ENCODE data around the gene ITGBL1. TPM values are rescaled to one million over a fixed set of nuclear protein-coding genes. Genes with fewer than 3 reads are reported as not detected.

Gene ITGBL1
- total RNA-seq, 6 experiments from 2014 or later, result 0.64 to 3.8 (median 1.6) TPM

DNA sequence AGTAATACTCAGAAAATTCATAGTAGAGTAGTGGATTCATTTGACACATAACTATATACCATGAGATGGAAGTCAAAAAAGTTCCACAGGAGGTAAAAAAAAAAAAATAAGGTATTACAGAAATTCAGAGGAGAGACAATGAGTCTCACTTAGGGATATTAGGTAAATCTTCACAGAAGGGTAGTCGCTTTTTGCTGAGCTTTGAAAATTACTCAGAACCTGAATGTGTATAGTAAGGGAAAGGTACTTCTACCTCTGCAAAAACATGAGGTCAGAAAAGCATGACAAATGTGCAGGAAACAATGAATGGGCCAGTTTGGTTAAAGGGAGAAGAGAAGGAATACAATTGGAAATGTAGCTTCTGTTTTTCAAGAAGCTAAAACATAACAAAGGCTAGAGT, 250.6 kb downstream of the ITGBL1 start:
- intact Hi-C loops (cut with DNase I), result no loop called here
- Histone ChIP-seq H3K4me1 (peaks cover 0 to 24% (median under 1%) of the 10 kb centered on the region in 4 donors), H3K4me3 (no peak overlapping the region), H3K36me3 (no peaks in the 10 kb centered on the region), H3K9me3 (no peaks in the 10 kb centered on the region), H3K27me3 (no peaks in the 10 kb centered on the region), H3K27ac (no peak overlapping the region)
- 86% methylated on average over 1 of the region's 1 CpG for WGBS (ENCODE audit: insufficient coverage, low coverage, low lambda C conversion rate, missing lambda C conversion rate)
- TF ChIP-seq POLR2A (IDR thresholded peaks at IDR 0.05), result no peak
- TF ChIP-seq, protein P1, sequence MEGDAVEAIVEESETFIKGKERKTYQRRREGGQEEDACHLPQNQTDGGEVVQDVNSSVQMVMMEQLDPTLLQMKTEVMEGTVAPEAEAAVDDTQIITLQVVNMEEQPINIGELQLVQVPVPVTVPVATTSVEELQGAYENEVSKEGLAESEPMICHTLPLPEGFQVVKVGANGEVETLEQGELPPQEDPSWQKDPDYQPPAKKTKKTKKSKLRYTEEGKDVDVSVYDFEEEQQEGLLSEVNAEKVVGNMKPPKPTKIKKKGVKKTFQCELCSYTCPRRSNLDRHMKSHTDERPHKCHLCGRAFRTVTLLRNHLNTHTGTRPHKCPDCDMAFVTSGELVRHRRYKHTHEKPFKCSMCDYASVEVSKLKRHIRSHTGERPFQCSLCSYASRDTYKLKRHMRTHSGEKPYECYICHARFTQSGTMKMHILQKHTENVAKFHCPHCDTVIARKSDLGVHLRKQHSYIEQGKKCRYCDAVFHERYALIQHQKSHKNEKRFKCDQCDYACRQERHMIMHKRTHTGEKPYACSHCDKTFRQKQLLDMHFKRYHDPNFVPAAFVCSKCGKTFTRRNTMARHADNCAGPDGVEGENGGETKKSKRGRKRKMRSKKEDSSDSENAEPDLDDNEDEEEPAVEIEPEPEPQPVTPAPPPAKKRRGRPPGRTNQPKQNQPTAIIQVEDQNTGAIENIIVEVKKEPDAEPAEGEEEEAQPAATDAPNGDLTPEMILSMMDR (IDR thresholded peaks at IDR 0.05), result no peak
- ATAC-seq (no peak), DNase-seq (no peak)

DNA sequence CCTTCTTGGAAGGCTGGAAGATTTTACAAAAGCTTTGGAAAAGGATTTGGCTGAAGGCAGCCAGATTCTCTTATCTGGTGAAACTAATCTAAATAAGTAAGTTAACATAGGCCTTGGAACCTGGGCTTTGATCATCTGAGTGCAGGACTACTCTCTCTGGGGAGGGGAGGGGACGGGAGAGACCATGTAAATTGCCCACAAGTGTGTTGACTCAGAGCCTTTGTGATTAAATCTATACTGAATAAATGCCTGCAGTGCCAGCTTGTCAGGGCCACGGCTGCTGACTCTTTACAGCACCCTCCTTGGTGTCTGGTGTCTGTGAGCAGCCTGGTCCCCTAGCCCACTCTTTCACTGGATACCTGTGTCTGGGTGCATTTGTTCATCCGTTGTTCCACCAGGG, 251.4 kb downstream of the ITGBL1 start:
- H3K9me3 ChIP-seq, result no peaks in the 10 kb centered on the region
- intact Hi-C loops (cut with DNase I), result no loop called here
- H3K36me3 ChIP-seq, result no peaks in the 10 kb centered on the region
- DNase-seq (no peak), ATAC-seq (no peak)
- H3K27me3 ChIP-seq, result no peaks in the 10 kb centered on the region
- 44% methylated on average over 2 of the region's 3 CpGs for WGBS (ENCODE audit: insufficient coverage, low coverage, low lambda C conversion rate, missing lambda C conversion rate)
- no peak overlapping the region for H3K4me3 ChIP-seq
- H3K27ac ChIP-seq, result no peak overlapping the region
- TF ChIP-seq POLR2A (IDR thresholded peaks at IDR 0.05), result no peak
- TF ChIP-seq, protein P1 (IDR thresholded peaks at IDR 0.05), result no peak
- H3K4me1 ChIP-seq, result peaks cover 0 to 31% (median 3%) of the 10 kb centered on the region in 4 donors

DNA sequence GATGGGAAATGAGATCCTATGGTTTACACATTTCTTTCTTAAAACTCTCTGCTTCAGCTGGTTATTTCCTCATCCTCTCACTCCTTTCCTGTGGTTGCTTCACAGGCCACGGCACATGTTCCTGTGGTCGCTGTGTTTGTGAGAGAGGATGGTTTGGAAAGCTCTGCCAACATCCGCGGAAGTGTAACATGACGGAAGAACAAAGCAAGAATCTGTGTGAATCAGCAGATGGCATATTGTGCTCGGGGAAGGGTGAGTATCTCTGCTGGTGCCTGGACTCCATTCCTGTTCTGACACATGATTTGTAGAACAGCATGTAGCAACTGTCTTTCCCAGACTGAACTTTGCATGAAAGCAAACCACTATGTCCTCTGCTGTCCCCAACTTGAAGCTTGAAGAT, 254.2 kb downstream of the ITGBL1 start:
- Histone ChIP-seq H3K27ac (peak overlapping the region in 2 of 3 donors; percentile 17 to 67), H3K4me1 (peaks cover 0 to 31% (median 7%) of the 10 kb centered on the region in 4 donors), H3K9me3 (no peaks in the 10 kb centered on the region), H3K36me3 (no peaks in the 10 kb centered on the region), H3K27me3 (no peaks in the 10 kb centered on the region), H3K4me3 (peak overlapping the region in 1 of 3 donors; percentile 9)
- TF ChIP-seq, protein P1 (IDR thresholded peaks at IDR 0.05), result no peak
- TF ChIP-seq POLR2A (IDR thresholded peaks at IDR 0.05), result no peak
- DNase-seq (peak; percentile 61 to 69 (median 64)), ATAC-seq (peak; percentile 78 to 91 (median 82))
- 2% methylated on average over 6 of the region's 6 CpGs for WGBS (ENCODE audit: insufficient coverage, low coverage, low lambda C conversion rate, missing lambda C conversion rate)
- intact Hi-C loops (cut with DNase I), result no loop called here

DNA sequence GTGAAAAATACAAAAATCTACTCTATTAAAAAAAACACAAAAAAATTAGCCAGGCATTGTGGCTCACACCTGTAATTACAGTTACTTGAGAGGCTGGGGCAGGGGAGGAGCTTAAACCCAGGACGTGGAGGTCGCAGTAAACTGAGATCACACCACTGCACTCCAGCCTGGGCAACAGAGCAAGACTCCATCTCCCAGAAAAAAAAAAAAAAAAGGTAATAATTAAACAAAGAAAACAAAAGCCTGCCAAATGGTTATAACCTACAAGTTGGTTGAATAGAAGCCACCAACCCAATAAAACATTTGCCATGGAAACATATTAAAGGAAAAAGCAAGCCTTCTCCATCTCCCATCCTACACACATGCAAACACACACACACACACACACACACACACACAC, 255.2 kb downstream of the ITGBL1 start:
- Histone ChIP-seq H3K9me3 (no peaks in the 10 kb centered on the region), H3K27ac (peak overlapping the region in 2 of 3 donors; percentile 17 to 67), H3K36me3 (no peaks in the 10 kb centered on the region), H3K27me3 (no peaks in the 10 kb centered on the region), H3K4me3 (no peak overlapping the region), H3K4me1 (peaks cover 0 to 31% (median 7%) of the 10 kb centered on the region in 4 donors)
- intact Hi-C loops (cut with DNase I), result no loop called here
- ATAC-seq, result peak in 3 of 4 donors; percentile 33 to 60 (median 44)
- whole genome bisulfite sequencing (ENCODE audit: insufficient coverage, low coverage, low lambda C conversion rate, missing lambda C conversion rate), result 27% methylated on average over 2 of the region's 2 CpGs
- TF ChIP-seq POLR2A (IDR thresholded peaks at IDR 0.05), result no peak
- TF ChIP-seq, protein P1 (IDR thresholded peaks at IDR 0.05), result no peak
- no peak for DNase-seq

DNA sequence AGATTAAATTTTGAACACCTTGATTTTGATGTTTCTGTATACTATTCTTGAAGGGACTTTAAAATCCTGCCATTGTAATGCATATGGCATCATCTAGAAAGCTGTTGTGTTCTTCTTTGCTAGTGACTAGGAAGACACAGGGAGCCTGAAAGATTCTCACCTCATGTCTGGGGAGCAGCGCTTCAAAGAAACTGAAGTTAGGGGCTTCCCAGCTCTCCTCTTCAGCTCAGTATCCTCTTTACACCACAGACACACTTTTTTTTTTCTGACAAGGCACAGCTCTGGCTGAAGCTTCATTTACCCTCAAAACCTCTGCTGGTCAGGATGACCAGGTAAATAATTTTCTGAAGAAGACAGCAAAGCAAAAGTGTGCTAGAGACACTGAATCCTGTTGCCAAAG, 255.6 kb downstream of the ITGBL1 start:
- H3K27ac ChIP-seq, result peak overlapping the region in 1 of 3 donors; percentile 21

More for the DNA sequence above, 255.6 kb downstream of the ITGBL1 start:
- intact Hi-C loops (cut with DNase I), result no loop called here
- no peaks in the 10 kb centered on the region for H3K27me3 ChIP-seq
- ATAC-seq (no peak), DNase-seq (no peak)
- WGBS (ENCODE audit: insufficient coverage, low coverage, low lambda C conversion rate, missing lambda C conversion rate), result 88% methylated on average over 1 of the region's 1 CpG
- TF ChIP-seq, protein P1 (IDR thresholded peaks at IDR 0.05), result no peak
- no peak for TF ChIP-seq POLR2A (IDR thresholded peaks at IDR 0.05)
- no peaks in the 10 kb centered on the region for H3K36me3 ChIP-seq
- H3K4me1 ChIP-seq, result peaks cover 0 to 31% (median 7%) of the 10 kb centered on the region in 4 donors
- no peaks in the 10 kb centered on the region for H3K9me3 ChIP-seq
- no peak overlapping the region for H3K4me3 ChIP-seq
